RCC 7860 (cell line): ENCODE data around the gene TMEM126A.
"Not testable (repeated sequence)": the region's sequence is repeated elsewhere in the genome, so short reads cannot be mapped to it uniquely, and the experiment has no call there.

Source experiments
- DNase-seq: peaks from one replicate; pipeline ENCODE4 v3.0.0-alpha.2; 2015; ENCODE audit warnings: low spot score
- FAIRE-seq: peaks from 2 replicates; lab custom pipeline; 2012; peaks lifted over from hg19 to GRCh38; lab: Jason Lieb, UNC

Gene TMEM126A

GRCh38 chr11:85656777-85657176, 9.0 kb downstream of the TMEM126A start:
- FAIRE-seq, result no peak
- no peak for DNase-seq

DNA sequence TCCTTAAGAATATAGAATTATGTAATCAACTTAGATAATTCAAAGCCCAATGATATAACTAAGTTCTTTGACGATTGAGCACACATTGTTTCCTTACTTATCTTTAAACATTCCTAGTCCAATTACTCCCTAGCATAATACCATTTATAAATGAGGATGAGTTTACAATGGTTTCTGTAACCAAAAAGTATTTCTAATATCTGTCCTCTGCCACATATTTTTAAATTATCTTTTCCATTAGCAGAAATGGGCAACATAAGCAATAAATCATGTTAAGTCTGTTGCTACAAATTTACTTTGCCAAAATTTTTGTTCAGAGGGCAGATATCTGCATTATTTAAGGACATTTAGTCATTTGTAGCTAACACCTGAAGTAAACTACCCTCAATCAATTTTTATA, 10.4 kb downstream of the TMEM126A start:
- FAIRE-seq (no peak), DNase-seq (no peak)

DNA sequence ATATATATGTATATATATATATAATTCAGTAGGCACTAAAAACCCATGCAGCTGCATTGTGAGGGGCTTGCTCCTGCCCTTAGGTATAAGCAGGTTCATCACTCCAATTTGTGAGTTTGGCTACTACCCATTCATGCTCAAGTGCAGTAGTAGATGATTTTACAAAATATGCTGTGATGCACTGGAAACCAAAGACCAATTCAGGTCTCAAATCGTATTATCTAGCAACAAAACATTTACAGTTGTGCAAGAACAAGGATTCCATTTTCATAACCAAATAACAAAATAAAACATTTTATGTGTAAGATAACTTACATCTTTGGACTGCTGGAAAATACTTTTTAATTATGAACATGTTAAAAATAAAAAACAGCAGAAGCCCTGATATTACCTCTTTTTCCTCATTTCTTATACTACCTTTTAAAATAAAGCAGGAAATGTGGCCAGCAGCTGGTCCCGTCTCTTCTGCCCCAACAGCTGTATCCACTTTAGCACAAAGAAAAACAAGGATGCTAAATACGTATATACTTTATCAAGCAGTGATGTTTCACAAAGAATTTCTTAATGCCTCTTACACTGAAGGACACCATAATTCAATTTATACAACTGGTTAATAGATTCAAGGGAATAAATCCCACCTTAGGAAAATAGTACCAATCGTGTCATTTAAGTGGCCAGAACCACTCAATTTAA, 14.4 kb downstream of the TMEM126A start:
- FAIRE-seq, result no peak
- no peak for DNase-seq

GRCh38 chr11:85663080-85663752, 15.4 kb downstream of the TMEM126A start:
- FAIRE-seq, result no peak
- no peak for DNase-seq

- FAIRE-seq (no peak), DNase-seq (peak; percentile 54)
These were observed 16.2 kb downstream of the TMEM126A start for GRCh38 chr11:85663753-85664614.

- DNase-seq (peak; percentile 84), FAIRE-seq (peak; percentile 72)
These were observed 17.1 kb downstream of the TMEM126A start, which contains the start of gene CREBZF for GRCh38 chr11:85664615-85665481. TSS of gene CREBZF (minus strand) at chr11:85665129. CDS start at chr11:85664875, 254 bp downstream.

- no peak for DNase-seq
- no peak for FAIRE-seq
These were observed 18.0 kb downstream of the TMEM126A start for GRCh38 chr11:85665733-85666132.

DNA sequence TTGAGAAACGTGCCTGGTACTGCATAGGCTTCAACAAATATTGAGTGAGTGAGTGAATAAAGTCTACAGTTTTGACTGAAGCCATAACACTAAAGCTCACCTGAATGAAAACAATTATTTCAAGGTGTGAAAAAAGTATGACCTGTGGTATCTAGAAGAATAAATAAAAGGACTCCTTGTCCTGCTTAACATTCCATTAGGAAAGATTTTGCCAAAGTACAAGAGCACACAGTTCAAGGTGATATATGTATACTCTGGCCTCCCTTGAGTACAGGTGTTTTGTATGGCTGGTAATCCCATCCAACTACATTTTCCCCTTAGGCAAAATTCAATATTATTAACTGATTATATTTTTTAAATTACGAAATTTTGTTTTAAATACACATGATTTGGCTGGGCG, 18.9 kb downstream of the TMEM126A start:
- FAIRE-seq, result no peak
- DNase-seq, result no peak

DNA sequence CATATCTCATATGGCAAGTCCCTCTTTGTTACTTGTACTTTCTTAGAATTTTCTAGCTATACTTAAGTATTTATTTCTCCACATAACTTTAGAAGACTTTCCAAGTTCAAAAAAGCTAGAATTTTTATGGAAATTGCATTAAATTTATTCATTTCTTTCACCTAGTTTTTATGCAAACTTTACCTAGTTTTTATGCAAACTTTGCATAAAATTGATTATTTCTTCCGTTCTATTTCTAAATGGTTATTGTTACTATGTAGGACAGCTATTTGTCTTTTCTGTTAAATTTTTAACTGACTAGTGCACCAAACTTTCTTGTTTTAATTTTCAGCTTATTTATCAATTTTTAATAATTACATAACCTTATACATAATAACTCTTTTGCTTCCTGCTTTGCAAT, 20.4 kb downstream of the TMEM126A start:
- DNase-seq (no peak), FAIRE-seq (no peak)

DNA sequence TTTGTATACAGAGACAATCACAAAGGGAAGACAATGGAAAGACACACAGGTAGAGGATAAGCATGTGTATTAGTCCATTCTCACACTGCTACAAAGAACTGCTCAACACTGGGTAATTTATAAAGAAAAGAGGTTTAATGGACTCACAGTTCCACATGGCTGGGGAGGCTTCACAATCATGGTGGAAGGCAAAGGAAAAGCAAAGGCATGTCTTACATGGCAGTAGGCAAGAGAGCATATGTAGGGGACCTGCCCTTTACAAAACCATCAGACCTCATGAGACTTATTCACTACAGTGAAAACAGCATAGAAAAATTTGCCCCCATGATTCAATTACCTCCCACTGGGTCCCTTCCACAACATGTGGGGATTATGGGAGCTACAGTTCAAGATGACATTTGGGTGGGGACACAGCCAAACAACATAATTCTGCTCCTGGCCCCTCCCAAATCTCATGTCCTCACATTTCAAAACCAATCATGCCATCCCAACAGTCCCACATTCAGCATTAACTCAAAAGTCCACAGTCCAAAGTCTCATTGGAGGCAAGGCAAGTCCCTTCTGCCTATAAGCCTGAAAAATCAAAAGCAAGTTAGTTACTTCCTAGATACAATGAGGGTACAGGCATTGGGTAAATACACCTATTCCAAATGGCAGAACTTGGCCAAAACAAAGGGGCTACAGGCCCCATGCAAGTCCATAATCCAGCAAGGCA, 23.3 kb downstream of the TMEM126A start:
- DNase-seq, FAIRE-seq: not testable (repeated sequence)

GRCh38 chr11:85672105-85672902, 24.5 kb downstream of the TMEM126A start:
- DNase-seq (peak; percentile 14), FAIRE-seq (no peak)

DNA sequence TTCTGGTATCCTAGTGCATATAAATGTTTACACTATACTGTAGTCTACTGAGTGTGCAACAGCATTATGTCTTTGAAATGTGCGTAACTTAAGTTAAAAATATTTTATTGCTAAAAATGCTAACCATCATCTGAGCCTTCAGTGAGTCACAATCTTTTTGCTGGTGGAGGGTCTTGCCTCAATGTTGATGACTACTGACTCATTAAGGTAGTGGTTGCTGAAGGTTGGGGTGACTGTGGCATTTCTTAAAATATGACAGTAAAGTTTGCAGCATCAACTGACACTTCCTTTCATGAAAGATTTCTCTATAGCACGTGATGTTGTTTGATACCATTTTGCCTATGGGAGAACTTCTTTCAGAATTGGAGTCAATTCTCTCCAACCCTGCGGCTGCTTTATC, 25.6 kb downstream of the TMEM126A start:
- FAIRE-seq (no peak), DNase-seq (no peak)

DNA sequence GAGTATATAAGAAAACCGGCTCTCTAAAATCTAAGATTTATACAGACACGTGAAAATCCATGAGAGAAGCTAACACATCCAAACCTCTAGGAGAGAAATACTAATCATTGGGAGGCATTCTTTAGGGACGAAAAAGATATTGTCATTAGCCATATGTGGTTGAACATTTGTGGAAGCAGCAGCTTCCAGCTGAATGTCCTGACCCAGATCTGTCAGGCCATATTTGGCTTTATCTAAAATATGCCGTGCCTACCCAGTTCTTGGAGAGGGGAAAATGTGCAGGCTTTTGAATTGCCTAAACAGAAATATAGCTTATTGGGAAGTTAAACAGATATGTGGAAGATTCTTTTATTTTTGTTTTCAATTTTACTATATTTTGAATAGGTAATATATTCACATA, 31.8 kb downstream of the TMEM126A start:
- DNase-seq (no peak), FAIRE-seq (no peak)

DNA sequence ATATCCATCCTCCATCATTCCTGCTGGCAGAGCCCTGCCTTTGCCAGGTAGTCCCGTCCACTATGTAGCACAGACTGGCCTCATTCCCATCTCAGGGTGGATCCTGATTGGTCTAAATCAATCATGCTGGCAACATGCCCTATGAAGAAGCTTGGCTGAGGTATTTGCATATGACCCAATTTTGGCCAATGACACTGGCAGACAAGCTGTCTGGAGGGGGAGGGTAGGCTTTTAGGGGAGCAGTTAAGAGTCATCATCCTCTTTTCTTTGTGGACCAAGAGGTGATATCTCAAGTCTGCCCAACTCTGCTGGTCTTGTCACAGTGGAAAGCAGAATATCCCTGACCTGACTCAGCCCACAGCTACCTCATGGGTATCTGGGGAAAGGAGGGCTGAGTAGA, 33.1 kb downstream of the TMEM126A start:
- DNase-seq (no peak), FAIRE-seq (no peak)

- FAIRE-seq (no peak), DNase-seq (no peak)
These were observed 34.9 kb downstream of the TMEM126A start for GRCh38 chr11:85682330-85683305.

DNA sequence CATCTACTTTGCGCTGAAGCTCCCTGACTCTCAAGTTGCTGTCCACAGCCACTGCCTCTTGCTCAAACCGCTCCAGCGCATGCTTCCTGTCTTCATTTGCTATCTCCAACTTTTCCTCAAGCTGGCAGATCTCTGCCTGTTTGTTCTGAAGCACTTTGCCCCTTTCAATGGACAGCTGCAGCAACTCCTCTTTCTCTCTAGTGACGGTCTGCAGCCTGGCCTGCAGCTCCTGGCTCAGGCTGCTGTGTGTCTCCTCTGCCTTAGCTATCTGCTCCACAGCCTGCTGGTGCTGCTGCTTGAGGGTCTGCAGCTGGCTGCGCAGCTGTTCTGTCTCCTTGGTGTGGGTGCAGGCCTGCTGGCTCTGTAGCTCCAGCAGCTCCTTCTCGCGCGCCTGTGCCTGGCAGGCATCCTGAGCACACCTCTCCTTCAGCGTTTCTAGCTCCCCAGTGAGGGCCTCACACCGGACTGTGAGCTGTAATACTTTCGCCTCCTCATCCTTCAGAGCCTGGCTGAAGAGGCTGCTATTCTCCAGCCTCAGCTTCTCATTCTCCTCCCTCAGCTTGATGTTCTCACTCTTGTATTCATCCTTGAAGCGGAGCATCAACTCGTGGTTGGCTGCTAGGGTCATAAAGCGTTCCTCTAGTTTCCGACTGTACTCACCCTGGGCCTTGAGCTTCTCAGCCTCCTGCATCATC, 37.5 kb downstream of the TMEM126A start:
- FAIRE-seq, result no peak
- DNase-seq, result no peak

DNA sequence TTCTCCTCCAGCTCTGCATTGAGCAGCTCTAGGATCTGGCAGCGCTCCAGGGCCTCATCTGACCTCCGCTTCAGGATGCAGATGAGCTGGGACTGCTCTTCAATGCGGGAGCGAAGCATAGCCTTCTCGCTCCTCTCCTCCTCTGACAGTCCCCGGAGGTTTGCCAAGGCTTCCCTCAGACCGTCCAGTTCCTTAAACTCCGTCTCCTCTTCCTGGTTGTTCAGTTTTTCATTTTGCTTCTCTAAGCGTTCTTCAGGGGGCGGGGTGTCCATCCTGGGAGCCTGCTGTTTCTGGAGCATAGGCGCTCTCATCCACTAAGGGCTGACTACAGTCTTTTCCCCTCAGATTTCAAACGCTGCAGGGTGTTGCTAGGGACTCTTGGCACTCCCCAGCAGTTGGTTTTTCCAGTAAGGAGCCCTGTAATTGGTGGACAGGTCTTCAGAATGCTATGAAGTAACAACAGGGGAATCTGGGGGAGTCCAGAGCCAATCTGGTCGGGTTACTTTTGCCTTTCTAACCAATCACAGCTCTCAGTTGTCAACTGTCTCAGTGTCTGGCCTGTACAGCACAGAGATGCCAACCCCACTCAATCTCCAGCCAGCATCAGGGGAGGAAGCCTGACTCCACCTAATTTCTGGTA, 38.2 kb downstream of the TMEM126A start, which contains the start of gene CCDC89:
Gene CCDC89 (minus strand): TSS at position 376 of the 640 bp plus-strand sequence. CDS start 65 bp downstream, at position 311.
- DNase-seq (no peak), FAIRE-seq (no peak)
